Measurements from ENCODE around the gene MKNK1.

The MKNK1 gene

DNA sequence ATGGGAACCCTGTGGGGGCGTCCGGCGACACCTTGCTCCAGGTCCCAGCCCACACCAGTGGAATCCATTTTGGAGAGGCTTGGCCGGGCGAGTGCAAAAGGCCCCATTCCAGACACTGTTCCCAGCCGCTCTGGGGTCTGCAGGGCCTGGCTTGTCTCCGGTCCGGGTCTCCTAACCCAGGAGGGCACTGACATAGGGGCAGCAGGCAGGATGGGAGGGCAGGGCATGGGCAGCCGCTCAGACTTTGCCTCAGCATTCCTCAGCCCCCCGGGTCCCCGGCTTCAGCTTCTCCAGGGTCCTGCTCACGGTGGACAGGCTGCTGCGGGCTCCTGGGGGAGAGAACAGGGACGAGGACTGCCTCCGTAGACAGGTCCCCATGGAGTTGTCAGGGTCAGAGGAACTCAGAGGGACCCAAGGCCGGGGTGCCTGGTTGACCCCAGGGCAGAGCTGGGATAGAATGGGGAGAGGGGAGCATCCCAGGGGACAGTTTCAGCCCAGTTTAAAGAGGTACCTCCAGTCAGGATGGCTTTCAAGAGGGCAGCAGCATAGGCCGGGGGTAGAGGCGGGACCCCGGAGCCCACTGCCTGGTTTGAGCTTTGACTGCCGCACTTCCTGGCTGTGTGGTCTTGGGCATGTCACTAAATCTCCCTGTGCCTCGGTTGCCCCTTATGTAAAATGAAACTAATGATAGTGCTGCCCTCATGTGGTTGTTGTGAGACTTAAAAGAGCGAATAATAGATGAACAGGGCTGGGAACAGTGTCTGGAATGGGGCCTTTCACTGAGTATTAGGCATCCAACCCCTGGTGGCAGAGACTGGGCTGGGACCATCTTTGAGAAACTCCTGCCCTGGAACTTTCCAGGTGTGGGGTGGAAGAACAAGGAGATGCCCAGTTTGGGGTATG, 56.3 kb downstream of the MKNK1 start:
- H3K27ac ChIP-seq = no peak overlapping the region
- DNase-seq (ENCODE audit: low read depth, low spot score) = no peak

DNA sequence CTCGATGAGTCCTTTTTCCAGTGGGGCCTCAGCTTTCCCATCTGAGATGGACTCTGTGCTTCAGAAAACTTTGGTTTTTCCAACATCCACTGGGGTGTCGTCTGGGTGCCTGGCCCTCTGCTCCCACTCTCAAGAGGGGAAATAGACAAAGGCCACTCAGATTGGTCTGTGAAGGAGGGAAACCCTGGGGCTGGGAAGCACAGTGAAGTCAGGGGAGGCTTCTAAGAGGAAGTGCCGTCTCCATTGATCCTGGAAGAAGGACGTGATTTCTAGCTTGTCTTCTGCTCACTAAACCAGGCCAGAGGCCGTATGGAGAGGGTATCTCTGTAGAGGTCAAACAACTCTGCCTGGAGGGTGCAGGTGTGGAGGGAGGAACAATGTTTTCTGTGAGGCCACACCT, 57.9 kb downstream of the MKNK1 start:
- no peak overlapping the region for H3K27ac ChIP-seq
- DNase-seq (ENCODE audit: low read depth, low spot score) = no peak

DNA sequence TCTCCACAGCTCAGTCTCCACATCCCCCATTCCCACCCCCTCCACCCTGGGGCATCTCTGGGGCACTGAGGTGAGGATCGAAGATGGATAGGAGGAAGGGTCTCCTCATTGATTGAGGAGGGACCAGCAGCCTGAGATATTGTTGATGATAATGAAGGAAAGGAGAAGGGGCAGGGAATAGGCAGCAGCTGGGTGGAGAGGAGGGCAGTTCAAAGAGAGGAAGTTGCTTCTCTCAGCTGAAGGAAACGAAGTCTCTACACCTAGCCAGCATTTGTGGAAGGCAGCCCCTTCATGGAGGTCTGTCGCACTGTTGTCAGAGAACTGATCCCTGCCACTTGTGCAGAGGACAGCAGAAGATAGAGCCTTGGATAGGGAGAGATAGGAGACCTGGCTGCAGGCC, 58.3 kb downstream of the MKNK1 start:
- no peak overlapping the region for H3K27ac ChIP-seq

DNA sequence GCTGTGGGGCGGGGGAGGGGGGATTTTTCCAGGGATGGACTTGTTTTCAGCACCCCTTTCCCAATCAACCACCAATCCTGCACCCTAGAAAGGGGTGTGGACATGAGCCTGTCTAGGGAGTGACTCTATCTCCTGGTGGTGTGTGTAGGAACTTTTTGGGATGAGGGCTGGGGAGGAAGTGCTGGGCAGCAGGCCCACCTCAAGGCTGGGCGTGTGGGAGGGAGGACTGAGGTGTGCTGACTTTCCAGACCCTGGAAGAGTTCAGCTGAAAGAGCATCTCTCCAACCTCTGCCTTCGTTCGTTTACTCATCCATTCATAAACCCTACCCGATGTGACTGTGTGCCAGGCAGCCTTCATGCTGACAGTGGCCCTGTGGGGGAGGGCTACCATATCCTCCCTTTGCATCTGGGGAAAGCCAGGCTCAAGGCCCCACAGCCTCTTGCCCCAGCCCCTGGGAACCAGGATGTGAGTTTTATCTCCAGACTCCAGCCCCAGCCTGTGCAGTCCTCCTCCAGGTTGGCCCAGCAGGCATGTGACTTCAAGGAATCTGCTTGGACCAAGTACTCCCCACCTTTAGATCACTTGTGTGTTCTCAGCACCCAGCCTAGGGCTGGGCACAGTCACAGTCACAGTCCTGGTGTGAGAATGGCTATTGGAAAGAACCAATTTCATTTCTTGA, 59.4 kb downstream of the MKNK1 start:
- DNase-seq (ENCODE audit: low read depth, low spot score) = no peak

More for the DNA sequence above, 58.3 kb downstream of the MKNK1 start:
- no peak for DNase-seq (ENCODE audit: low read depth, low spot score)

DNA sequence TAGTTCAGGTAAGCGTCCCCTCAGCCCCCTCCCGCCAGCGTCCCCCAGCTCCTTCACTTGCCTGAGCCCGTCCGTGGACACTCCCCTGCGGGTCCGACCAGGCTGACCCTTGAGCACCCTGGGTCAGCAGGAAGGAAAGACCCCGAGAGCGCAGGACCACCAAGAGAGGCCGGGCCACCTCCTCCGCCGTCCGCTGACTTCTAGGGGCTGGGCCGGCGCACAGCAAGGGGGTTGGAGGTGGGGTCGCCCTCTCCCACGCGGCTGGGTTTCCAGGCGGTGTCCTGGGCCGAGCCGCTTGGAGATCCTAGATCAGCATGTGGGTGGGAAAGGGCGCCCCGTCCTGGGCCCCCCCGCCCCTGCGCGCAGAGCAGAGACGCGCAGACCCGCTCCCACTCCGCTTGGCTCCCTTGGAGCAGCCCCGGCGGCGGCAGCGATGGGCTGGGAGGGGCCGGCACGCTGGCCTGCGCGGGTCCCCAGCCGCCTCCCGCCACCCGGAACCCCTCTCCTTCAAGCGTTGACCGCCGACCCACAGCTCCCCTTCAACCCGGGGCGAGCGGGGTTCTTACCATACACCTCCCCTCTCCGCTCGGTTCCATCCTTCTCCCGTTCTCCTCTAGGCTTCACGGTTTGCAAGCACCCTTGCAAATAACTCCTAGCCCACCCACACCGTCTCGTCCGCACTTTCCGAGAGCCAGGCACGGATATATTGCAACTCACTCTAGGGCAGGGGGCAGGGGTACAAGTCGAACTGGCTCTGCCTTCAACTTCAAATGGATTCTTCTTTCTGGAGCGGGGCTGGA, 60.1 kb downstream of the MKNK1 start:
- no peak for DNase-seq (ENCODE audit: low read depth, low spot score)
- H3K27ac ChIP-seq = no peak overlapping the region

More for the DNA sequence above, 59.4 kb downstream of the MKNK1 start:
- H3K27ac ChIP-seq = no peak overlapping the region

DNA sequence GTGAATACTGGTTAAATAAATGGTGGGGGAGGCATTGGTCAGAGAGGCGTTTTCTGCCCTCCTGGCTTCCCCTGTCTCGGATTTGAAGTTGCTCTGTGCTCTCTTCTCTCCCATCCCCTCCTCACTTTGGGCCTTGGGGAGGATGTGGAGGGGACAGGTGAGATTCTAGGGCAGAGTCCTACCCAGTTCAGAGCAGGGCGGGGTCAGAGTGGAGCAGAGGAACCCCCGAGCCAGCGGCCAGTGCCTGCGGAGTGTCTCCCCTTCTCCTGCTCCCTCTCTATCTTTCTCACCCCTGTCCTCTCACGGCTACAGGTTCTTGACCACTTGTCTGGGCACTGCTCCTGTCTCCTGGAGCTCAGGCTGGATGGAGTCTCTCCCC, 60.7 kb downstream of the MKNK1 start:
- no peak overlapping the region for H3K27ac ChIP-seq
- no peak for DNase-seq (ENCODE audit: low read depth, low spot score)

DNA sequence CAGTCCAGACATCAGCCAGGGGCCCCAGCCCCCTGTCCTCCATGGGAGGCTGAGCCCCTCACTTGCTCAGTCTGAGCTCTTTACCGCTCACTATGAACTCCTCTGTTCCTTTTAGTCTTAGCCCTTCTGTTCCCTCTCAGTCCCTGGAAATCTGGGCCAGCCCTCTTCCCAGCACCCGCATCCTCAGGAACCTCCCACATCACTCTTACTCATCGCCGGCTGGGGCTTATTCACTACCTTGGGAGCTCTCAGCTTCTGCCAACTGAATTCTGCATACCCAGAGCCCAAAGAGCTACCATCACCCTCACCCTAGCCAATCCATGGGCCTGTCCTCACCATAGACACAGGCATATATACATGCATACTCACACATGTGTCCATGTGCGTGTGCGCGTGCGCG, 64.1 kb downstream of the MKNK1 start:
- no peak overlapping the region for H3K27ac ChIP-seq
- no peak for DNase-seq (ENCODE audit: low read depth, low spot score)

DNA sequence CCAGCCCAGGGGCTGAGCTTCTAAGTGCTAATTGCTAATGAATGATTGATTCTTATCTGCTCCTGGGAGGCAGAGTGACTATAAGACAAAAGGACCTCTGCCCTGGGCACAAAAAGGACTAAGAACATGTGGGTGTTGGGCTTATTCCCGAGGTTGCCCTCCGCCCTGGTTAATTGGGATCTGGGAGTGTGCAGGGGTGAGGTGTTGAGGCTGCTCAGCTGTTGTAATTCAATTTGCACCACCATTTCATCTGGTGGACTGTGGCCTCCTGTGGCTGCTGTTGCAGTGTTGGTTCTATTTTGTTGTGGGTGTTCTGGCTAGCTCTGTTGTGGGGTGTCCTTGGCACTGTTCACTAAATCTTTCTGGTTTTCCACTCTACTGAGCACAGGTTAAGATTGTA, 65.9 kb downstream of the MKNK1 start:
- DNase-seq (ENCODE audit: low read depth, low spot score) = no peak
- no peak overlapping the region for H3K27ac ChIP-seq

DNA sequence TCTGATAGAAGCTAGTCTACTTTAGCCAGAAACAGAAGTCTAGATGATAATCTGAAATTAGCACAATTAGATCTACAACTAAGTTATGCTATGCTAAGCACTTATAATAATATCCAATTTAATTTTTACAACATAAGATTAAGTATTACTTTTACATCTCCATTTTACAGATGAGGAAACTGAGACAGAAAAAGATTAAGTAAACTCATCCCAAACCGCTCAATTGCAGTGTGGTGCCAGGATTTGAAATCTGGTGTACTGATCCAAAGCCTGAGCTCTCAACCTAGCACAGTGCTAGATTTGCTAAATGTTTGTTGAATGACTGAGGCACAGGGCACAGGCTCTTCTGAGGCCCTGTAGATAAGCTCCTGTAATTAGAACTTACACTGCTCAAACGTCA, 66.4 kb downstream of the MKNK1 start:
- H3K27ac ChIP-seq = no peak overlapping the region
- no peak for DNase-seq (ENCODE audit: low read depth, low spot score)

DNA sequence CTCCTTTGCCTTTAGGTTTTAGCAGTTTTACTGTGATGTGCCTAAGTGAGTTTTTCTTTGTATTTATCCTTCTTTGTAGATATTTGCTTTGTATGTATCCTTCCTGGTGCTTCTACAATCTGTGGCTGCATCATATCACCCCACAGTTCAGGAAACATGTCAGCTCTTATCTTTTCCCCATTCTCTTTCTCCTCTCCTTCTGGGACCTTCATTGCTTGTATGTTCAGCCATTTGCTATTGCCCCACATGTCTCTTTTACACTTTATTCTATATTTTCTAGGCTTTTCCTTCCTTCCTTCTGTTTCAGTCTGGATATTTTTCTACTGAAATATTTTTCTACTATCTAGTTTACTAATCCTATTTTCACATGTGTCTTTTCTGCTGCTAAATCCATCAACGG, 67.5 kb downstream of the MKNK1 start:
- H3K27ac ChIP-seq = no peak overlapping the region
- no peak for DNase-seq (ENCODE audit: low read depth, low spot score)

DNA sequence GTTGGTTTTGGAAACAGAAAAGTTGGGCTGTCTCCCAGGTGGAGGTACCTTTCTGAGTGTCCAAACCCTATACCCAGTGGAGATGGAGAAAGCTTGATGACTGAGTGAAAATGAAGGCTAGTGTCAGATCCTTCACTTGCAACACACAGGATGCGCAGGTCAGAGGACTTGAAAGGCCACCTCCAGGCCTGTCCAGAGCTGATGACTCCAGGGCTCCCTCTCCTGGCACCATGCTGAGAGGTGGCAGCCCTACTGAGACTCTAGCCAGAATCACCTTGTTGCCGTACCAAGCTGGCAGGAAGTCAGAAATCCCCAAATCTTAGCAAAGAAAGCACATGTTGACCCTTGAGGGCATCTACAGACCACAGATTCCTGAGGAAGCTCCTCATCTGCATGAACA, 69.0 kb downstream of the MKNK1 start:
- DNase-seq (ENCODE audit: low read depth, low spot score) = no peak
- H3K27ac ChIP-seq = no peak overlapping the region

DNA sequence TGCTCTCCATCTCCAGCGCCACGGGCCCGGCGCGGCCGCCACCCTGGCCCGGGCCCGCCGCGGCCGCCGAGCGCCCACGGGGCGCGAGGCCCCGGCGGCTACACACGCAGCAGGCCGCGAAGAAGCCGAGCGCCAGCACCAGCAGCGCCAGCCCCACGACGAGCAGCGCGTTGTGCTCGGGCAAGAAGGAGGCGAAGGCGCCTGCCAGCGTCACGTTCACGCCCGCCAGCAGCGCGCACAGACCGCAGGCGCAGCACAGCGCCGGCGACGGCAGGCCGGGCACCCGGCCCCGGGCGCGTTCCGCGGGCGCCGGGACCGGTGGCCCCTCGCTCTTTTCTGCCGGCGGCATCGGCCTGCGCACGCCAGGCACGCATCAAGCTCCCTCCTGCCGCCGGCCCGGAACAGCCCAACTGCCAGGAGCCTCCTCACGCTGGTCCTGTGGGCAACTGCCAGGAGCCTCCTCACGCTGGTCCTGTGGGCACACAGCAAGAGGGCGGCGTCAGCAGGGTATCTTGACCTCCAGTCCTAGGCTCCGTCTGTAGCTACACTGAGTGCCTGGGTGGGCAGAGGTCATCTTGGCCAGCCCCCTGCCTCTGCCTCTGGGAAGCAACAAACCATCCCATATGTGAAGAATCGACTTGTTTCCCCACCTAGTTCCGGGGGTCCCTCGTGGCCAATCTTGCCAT, 70.7 kb downstream of the MKNK1 start:
- no peak overlapping the region for H3K27ac ChIP-seq
- DNase-seq (ENCODE audit: low read depth, low spot score) = no peak

DNA sequence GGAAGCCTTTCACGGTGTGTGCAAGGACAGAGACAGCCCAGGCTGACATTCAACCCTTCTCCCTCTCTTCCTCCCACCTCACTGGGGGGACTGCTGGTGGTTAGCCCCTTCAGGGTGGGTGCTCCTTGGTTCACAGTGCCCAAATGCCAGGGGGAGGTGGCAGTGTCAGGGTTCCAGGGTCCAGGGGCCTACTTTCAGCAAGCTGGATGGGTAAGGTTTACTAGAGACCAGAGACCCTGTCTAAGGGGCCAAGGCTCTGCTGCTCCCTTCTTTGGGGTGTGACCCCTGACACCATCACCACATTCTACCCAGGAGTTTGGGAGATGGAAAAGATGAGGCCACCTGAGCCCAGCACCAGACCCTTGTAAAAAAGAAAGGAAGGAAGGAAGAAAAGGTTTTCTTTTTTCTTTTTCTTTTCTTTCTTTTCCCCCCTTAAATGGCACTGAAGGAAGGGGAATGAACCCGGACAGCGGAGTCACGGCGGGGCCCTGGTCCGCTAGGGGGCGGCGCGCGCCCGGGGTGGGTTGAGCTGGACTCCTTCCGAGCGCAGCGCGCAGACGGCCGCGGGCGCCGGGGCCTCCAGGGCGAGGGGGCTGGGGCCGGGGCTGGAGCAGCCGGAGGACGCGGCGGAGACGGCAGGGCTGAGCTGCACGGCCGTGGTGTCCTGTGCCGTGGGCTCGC, 71.4 kb downstream of the MKNK1 start:
- DNase-seq (ENCODE audit: low read depth, low spot score) = no peak
- no peak overlapping the region for H3K27ac ChIP-seq

DNA sequence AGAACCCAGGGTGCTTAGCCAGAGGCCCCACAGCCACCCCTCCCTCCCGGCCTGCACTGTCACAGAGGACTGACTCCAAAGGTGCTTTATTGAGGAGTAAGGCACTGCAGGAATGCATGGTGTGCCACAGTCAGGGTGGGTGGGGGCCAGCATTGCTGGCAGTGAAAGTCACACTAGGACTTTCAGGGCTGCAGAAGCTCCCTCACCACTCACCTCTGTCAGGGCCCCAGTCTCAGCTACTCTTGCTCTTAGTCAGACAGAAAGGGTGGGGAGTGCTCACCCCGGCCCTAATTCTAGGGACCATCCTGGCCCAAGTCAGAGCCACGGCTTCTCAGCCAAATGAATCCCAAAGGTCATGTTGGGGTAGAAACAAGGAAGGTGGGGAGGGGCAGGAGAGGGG, 72.0 kb downstream of the MKNK1 start:
- no peak for DNase-seq (ENCODE audit: low read depth, low spot score)

DNA sequence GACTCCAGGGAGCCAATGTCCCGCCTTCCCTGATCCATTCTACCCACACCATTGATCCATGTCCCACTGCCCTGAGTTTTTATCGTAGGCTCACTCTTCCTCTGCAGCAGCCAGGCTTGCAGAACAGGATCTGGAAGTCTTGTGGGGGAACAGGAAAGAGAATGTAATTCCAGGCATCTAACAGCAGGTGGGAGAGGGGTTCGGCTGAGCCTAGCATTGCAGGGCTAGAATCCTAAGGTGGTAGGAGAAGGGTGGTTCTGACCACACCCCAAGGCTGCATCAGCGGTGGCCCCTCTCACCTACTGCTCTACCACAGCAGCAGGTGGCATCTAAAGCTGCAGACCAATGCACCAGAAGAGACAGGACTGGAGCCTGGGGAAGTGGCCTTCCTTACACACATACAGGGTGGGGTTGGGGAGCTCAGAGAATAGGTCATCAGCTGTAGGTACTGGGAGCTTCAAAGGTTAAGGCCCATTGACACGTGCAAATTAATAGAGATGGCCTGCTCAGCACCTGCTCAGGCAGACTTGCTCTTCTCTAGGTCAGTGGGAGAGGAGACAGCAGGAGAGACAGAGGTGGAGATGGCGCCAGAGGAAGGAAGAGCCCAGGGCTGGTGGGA, 73.2 kb downstream of the MKNK1 start:
- no peak for DNase-seq (ENCODE audit: low read depth, low spot score)
- no peak overlapping the region for H3K27ac ChIP-seq

More for the DNA sequence above, 72.0 kb downstream of the MKNK1 start:
- H3K27ac ChIP-seq = no peak overlapping the region

DNA sequence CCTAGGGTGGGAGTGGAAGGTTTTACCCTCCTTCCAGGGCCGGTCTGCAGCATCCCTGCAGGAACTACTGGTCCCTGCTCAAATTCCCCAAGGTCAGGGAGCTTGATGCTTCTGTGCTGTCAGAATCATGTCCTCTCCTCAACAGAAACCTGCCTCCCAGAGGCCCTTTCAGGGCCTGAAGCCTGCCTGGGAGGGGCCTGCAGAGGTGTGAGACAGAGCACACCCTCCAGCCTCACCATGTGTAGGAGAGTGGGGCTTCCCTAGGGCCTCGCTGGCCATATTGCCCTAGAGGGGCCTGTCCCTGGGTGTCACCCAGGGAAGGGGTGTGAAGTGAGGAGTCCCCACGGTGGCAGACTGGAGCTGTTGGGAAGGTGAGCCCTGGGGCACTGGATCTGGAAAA, 73.8 kb downstream of the MKNK1 start:
- H3K27ac ChIP-seq = no peak overlapping the region
- no peak for DNase-seq (ENCODE audit: low read depth, low spot score)

DNA sequence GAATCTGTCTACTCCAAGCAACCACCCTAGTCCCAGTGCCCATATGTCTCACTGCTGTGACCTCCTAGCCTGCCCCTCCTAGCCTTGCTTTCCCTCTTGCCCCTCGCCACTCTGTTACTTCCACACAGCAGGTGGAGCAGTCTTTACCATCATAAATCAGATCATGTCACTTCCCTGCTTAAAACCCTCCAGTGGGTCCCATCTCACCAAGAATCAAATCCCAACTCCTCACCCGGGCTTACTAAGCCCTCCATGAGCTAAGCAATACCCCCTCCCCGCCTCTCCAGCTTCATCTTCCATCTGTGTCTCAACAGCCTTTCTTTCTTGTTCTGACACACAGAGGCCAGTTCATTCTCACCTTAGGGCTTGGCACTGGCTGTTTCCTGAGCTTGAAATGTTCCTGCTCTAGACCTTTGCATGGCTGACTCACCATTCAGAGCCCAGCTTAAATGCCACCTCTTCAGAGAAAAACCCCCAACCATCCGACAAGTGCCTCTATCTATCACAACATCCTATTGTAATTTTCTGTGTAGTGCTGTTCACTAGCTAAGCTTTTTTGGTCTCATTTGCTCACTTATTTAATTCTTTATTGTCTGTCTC, 74.9 kb downstream of the MKNK1 start:
- no peak overlapping the region for H3K27ac ChIP-seq
- no peak for DNase-seq (ENCODE audit: low read depth, low spot score)

DNA sequence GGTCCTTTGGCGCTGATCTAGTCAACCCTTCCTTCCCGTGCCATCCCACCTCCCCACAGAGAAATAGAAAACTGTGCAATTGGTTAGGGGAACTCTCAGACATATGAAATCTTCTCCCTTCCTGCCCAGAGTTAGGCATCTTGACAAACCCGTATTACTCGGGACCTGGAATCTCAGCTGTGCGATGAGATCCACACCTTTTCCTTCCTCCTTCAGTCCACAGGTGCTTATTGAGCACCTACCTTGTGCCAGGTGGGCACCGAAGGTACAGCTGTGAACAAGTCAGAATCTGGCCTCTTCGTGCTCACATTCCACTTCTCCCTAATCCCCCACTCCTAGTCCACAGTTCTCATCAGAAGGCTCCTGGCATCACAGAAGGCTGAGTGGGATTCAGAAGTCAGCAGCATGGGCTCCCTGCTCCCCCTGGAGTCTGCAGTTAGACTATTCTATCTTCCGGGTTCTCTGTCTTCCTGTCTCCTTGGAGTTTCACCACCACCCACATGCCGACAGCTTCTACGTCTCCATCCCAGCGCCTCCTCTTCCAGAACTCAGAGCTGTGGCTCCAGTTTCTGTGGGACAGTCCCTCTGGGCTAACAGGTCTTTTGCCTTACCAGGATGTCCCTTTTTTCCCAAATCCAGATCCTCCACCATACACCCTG, 75.6 kb downstream of the MKNK1 start:
- no peak overlapping the region for H3K27ac ChIP-seq
- no peak for DNase-seq (ENCODE audit: low read depth, low spot score)
